ENCODE results near the gene THUMPD3. TPM values are rescaled to one million over a fixed set of nuclear protein-coding genes. Genes with fewer than 3 reads are reported as not detected.

THUMPD3 gene
- total RNA-seq, 1 donor from 2014 or later, result 23.8 TPM

- peak; percentile 95 for DNase-seq (ENCODE audit: extremely low read depth, low read depth, low spot score)
Observed at GRCh38 chr3:9396632-9397331, 33.9 kb downstream of the THUMPD3 start.

GRCh38 chr3:9397332-9397905 is 34.6 kb downstream of the THUMPD3 start, which contains the start of gene SETD5:
SETD5 (plus strand) TSS chr3:9397615; CDS start chr3:9428939, 31,324 bp downstream.
- DNase-seq (ENCODE audit: extremely low read depth, low read depth, low spot score), result peak; percentile 47

GRCh38 chr3:9397906-9398699 is 35.2 kb downstream of the THUMPD3 start:
- DNase-seq (ENCODE audit: extremely low read depth, low read depth, low spot score), result no peak

- DNase-seq (ENCODE audit: extremely low read depth, low read depth, low spot score), result no peak
Observed at GRCh38 chr3:9398700-9399336, 36.0 kb downstream of the THUMPD3 start.

- no peak for DNase-seq (ENCODE audit: extremely low read depth, low read depth, low spot score)
Observed at GRCh38 chr3:9399337-9399703, 36.5 kb downstream of the THUMPD3 start.

DNA sequence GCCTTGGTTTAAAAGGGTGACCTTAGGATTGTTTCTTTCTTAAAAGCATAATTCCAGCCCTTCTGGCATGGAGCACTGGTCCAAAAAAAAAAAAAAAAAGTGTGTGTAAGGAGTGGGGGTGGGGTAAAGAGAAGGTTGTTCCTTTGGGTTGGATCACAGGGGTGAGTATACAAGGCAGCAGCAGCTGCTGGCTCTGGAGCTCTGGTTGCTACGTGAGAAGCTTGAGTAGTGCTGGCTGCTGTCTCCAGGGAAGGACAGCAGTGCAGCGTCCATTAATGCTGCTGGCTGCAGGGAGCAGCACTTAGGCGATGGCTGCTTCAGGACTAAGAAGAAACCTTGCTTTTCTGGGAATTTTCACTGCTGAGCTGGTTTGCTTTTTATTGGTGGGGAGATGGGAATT is 36.9 kb downstream of the THUMPD3 start:
- peak; percentile 22 for DNase-seq (ENCODE audit: extremely low read depth, low read depth, low spot score)

- no peak for DNase-seq (ENCODE audit: extremely low read depth, low read depth, low spot score)
Observed at GRCh38 chr3:9400616-9401015, 37.8 kb downstream of the THUMPD3 start.

- DNase-seq (ENCODE audit: extremely low read depth, low read depth, low spot score), result no peak
Observed at GRCh38 chr3:9401986-9402385, 39.1 kb downstream of the THUMPD3 start.

- no peak for DNase-seq (ENCODE audit: extremely low read depth, low read depth, low spot score)
Observed at GRCh38 chr3:9402410-9403228, 39.8 kb downstream of the THUMPD3 start.

- DNase-seq (ENCODE audit: extremely low read depth, low read depth, low spot score), result no peak
Observed at GRCh38 chr3:9403463-9403862, 40.6 kb downstream of the THUMPD3 start.

DNA sequence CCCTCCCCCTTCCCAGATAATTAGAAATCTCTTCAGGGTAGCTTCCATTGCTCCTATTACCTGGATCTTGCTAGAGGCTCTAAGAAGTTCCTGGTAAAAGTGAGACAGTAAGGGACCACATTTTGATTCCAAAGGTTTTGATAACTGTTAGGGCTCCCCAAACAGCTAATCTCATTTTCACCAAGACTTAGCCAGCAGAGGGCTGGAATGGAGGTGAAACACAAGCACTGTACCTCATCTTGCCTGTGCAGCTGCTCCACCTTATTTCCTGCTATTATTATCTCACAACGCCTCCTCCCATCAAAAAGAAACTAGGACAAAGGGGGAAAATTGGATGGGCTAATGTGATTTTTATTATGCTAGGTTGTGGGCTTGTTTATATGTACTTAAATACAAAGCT is 41.8 kb downstream of the THUMPD3 start:
- no peak for DNase-seq (ENCODE audit: extremely low read depth, low read depth, low spot score)

GRCh38 chr3:9405756-9406155 is 42.9 kb downstream of the THUMPD3 start:
- no peak for DNase-seq (ENCODE audit: extremely low read depth, low read depth, low spot score)

GRCh38 chr3:9406856-9407626 is 44.2 kb downstream of the THUMPD3 start:
- no peak for DNase-seq (ENCODE audit: extremely low read depth, low read depth, low spot score)

- no peak for DNase-seq (ENCODE audit: extremely low read depth, low read depth, low spot score)
Observed at GRCh38 chr3:9408061-9408460, 45.2 kb downstream of the THUMPD3 start.

GRCh38 chr3:9408546-9408945 is 45.7 kb downstream of the THUMPD3 start:
- no peak for DNase-seq (ENCODE audit: extremely low read depth, low read depth, low spot score)

GRCh38 chr3:9409981-9410854 is 47.4 kb downstream of the THUMPD3 start:
- no peak for DNase-seq (ENCODE audit: extremely low read depth, low read depth, low spot score)

GRCh38 chr3:9411302-9411701 is 48.4 kb downstream of the THUMPD3 start:
- DNase-seq (ENCODE audit: extremely low read depth, low read depth, low spot score), result no peak

- no peak for DNase-seq (ENCODE audit: extremely low read depth, low read depth, low spot score)
Observed at GRCh38 chr3:9412293-9412692, 49.4 kb downstream of the THUMPD3 start.

- DNase-seq (ENCODE audit: extremely low read depth, low read depth, low spot score), result no peak
Observed at GRCh38 chr3:9414826-9415225, 52.0 kb downstream of the THUMPD3 start.

Measured in glomerular endothelial cell (primary cell).